Measurements from ENCODE around the gene SMARCD2. TPM values are rescaled to one million over a fixed set of nuclear protein-coding genes. Genes with fewer than 3 reads are reported as not detected.

SMARCD2 gene
- total RNA-seq, 4 donors from 2014 or later = 124 to 193 (median 151) TPM

DNA sequence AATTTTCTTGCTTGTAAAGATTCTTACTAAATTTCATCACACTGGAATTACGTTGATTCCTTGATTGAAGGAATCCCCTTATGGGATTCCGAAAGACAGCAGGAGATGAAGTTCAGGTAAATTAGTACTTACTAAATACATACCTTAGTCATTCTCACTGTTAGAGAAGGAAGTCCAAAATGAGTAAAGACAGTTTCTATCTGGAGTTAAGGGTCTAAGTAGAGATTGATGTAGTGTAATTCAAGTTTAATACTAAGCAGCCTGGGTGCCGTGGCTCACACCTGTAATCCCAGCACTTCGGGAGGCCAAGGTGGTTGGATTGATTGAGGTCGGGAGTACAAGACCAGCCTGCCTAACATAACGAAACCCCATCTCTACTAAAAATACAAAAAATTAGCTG, 59.0 kb downstream of the SMARCD2 start:
- peaks cover 0 to 11% (median 0%) of the 10 kb centered on the region in 4 donors for H3K4me1 ChIP-seq
- TF ChIP-seq, protein P1, sequence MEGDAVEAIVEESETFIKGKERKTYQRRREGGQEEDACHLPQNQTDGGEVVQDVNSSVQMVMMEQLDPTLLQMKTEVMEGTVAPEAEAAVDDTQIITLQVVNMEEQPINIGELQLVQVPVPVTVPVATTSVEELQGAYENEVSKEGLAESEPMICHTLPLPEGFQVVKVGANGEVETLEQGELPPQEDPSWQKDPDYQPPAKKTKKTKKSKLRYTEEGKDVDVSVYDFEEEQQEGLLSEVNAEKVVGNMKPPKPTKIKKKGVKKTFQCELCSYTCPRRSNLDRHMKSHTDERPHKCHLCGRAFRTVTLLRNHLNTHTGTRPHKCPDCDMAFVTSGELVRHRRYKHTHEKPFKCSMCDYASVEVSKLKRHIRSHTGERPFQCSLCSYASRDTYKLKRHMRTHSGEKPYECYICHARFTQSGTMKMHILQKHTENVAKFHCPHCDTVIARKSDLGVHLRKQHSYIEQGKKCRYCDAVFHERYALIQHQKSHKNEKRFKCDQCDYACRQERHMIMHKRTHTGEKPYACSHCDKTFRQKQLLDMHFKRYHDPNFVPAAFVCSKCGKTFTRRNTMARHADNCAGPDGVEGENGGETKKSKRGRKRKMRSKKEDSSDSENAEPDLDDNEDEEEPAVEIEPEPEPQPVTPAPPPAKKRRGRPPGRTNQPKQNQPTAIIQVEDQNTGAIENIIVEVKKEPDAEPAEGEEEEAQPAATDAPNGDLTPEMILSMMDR (IDR thresholded peaks at IDR 0.05) = no peak
- no peak for TF ChIP-seq POLR2A (IDR thresholded peaks at IDR 0.05)

More for the DNA sequence above, 59.0 kb downstream of the SMARCD2 start:
- Histone ChIP-seq H3K36me3 (peaks cover 0 to 43% (median 0%) of the 10 kb centered on the region in 3 donors), H3K9me3 (no peaks in the 10 kb centered on the region), H3K4me3 (no peak overlapping the region), H3K27me3 (no peaks in the 10 kb centered on the region), H3K27ac (no peak overlapping the region)
- DNase-seq = no peak

Small RNA genes lying within 50 kb of the gene (small RNA-seq; reads per million reads assigned to genes)
- 0 reads per million in 2 donors for gene AC040958.1

Other genes with a start within 250 kb of the SMARCD2 start
- 10 to 100 TPM; 12.4 to 38.7 (median 36.0) TPM for gene TACO1, start 241.8 kb downstream of the SMARCD2 start, total RNA-seq
- gene MAP3K3, start 220.3 kb downstream of the SMARCD2 start, total RNA-seq = 10 to 100 TPM; 17.3 to 61.9 (median 39.2) TPM
- 10 to 100 TPM in 3 of 4 donors, 1 to 10 TPM in 1; 9.9 to 79.2 (median 12.6) TPM for gene LIMD2, start 142.6 kb downstream of the SMARCD2 start, total RNA-seq
- gene STRADA, start 100.9 kb downstream of the SMARCD2 start, total RNA-seq = 10 to 100 TPM; 14.2 to 52.8 (median 40.4) TPM
- gene CCDC47, start 69.1 kb downstream of the SMARCD2 start, total RNA-seq = 10 to 100 TPM; 79.8 to 91.8 (median 89.1) TPM
- gene DDX42, start 68.5 kb downstream of the SMARCD2 start, total RNA-seq = 100 to 1,000 TPM in 3 of 4 donors, 10 to 100 TPM in 1; 78.5 to 334 (median 148) TPM
- 100 to 1,000 TPM in 1 of 4 donors, 10 to 100 TPM in 3; 61.1 to 126 (median 67.3) TPM for gene PSMC5, start 15.3 kb downstream of the SMARCD2 start, total RNA-seq
- 100 to 1,000 TPM in 1 of 4 donors, 10 to 100 TPM in 3; 19.6 to 133 (median 51.6) TPM for gene FTSJ3, start 15.0 kb downstream of the SMARCD2 start, total RNA-seq
- not detected for gene CSH2, start 31.0 kb upstream of the SMARCD2 start, total RNA-seq
- not detected for gene GH2, start 39.3 kb upstream of the SMARCD2 start, total RNA-seq
- not detected for gene CSH1, start 53.9 kb upstream of the SMARCD2 start, total RNA-seq
- not detected for gene CSHL1, start 68.6 kb upstream of the SMARCD2 start, total RNA-seq
- gene GH1, start 76.2 kb upstream of the SMARCD2 start, total RNA-seq = not detected
- gene CD79B, start 89.6 kb upstream of the SMARCD2 start, total RNA-seq = 10 to 100 TPM in 1 of 4 donors, 1 to 10 TPM in 2, not detected in 1; 2.4 to 44.6 (median 4.4) TPM
- under 1 TPM in 1 of 4 donors, not detected in 3; 0.83 TPM for gene SCN4A, start 130.2 kb upstream of the SMARCD2 start, total RNA-seq
- under 1 TPM in 1 of 4 donors, not detected in 3; 0.27 TPM for gene PRR29, start 155.7 kb upstream of the SMARCD2 start, total RNA-seq
- 10 to 100 TPM in 2 of 4 donors, 1 to 10 TPM in 2; 2.1 to 25.6 (median 9.7) TPM for gene ICAM2, start 177.9 kb upstream of the SMARCD2 start, total RNA-seq